CD14-positive monocyte (primary cell): ENCODE results near the gene TRA2B. TPM values are rescaled to one million over a fixed set of nuclear protein-coding genes. Genes with fewer than 3 reads are reported as not detected.

Source experiments
- DNase-seq, 3 donors: peaks; one replicate each; pipeline ENCODE4 v3.0.0-alpha.2; 2011 to 2022
- H2AFZ ChIP-seq: 2 replicates; pipeline ENCODE4 v1.6.0; 2012; ENCODE audit warnings: mild to moderate bottlenecking, low read depth, low read length, inconsistent platforms; ENCODE audit not compliant: insufficient read depth, poor library complexity, severe bottlenecking
- H3K27ac ChIP-seq, 2 donors: 1 replicate in 1 of 2; 2 replicates in 1 of 2; pipeline ENCODE4 v1.5.1; 2012 to 2013; ENCODE audit warnings: low read length in 2 of 2, control low read depth in 1 of 2, inconsistent platforms in 1 of 2, low read depth in 1 of 2, mild to moderate bottlenecking in 1 of 2
- H3K27me3 ChIP-seq, 2 donors: one replicate each; pipeline versions ENCODE4 v1.6.0 to v1.6.1; 2011 to 2013; ENCODE audit warnings: low read length in 2 of 2; ENCODE audit not compliant: control insufficient read depth in 2 of 2, insufficient read depth in 2 of 2
- H3K36me3 ChIP-seq, 2 donors: replicated peaks in 1 of 2; 1 replicate in 1 of 2; 2 replicates in 1 of 2; pipeline versions ENCODE4 v1.5.1 to v1.6.1; 2012 to 2013; ENCODE audit warnings: low read length in 2 of 2, control low read depth in 1 of 2, inconsistent platforms in 1 of 2, mild to moderate bottlenecking in 1 of 2; ENCODE audit not compliant: insufficient read depth in 2 of 2, control insufficient read depth in 1 of 2
- H3K4me1 ChIP-seq, 2 donors: 1 replicate in 1 of 2; 2 replicates in 1 of 2; pipeline versions ENCODE4 v1.5.1 to v1.6.1; 2012 to 2013; ENCODE audit warnings: low read length in 2 of 2, control low read depth in 1 of 2, inconsistent platforms in 1 of 2, mild to moderate bottlenecking in 1 of 2, moderate library complexity in 1 of 2; ENCODE audit not compliant: insufficient read depth in 2 of 2, control insufficient read depth in 1 of 2
- H3K4me2 ChIP-seq: replicated peaks from 2 replicates; pipeline ENCODE3; 2012; ENCODE audit warnings: low read length, moderate library complexity, mild to moderate bottlenecking; ENCODE audit not compliant: poor library complexity, severe bottlenecking; ENCODE audit errors: extremely low read depth
- H3K4me3 ChIP-seq, 3 experiments: fragments of 200-600 bp in 1 of 3; sonication (generic) in 1 of 3; replicated peaks in 1 of 3; 1 replicate in 2 of 3; 2 replicates in 1 of 3; pipeline ENCODE4 v1.5.1; 2011 to 2013; ENCODE audit warnings: low read length in 3 of 3, mild to moderate bottlenecking in 3 of 3, control low read depth in 2 of 3, low read depth in 2 of 3, inconsistent platforms in 1 of 3, moderate library complexity in 1 of 3
- H3K79me2 ChIP-seq: 2 replicates; pipeline ENCODE4 v1.6.0; 2012; ENCODE audit warnings: mild to moderate bottlenecking, control low read depth, inconsistent platforms, low read length, moderate library complexity; ENCODE audit not compliant: insufficient read depth
- H3K9ac ChIP-seq: 2 replicates; pipeline ENCODE4 v1.6.0; 2017; ENCODE audit warnings: low read length, mild to moderate bottlenecking; ENCODE audit not compliant: insufficient read depth, poor library complexity, severe bottlenecking
- H3K9me3 ChIP-seq, 2 donors: replicated peaks in 1 of 2; 1 replicate in 1 of 2; 2 replicates in 1 of 2; pipeline versions ENCODE4 v1.5.1 to v1.6.1; 2012 to 2013; ENCODE audit warnings: low read length in 2 of 2, control low read depth in 1 of 2; ENCODE audit not compliant: control insufficient read depth in 1 of 2, insufficient read depth in 1 of 2
- H4K20me1 ChIP-seq: 2 replicates; pipeline ENCODE4 v1.6.0; 2012; ENCODE audit warnings: mild to moderate bottlenecking, low read length, control low read depth, moderate library complexity; ENCODE audit not compliant: insufficient read depth
- H3K27ac Mint-ChIP-seq, 7 donors: one replicate each; pipeline ENCODE4 v1.8.0; 2020; ENCODE audit warnings: mild to moderate bottlenecking in 7 of 7, mixed read lengths in 7 of 7, moderate library complexity in 6 of 7, inconsistent platforms in 2 of 7
- H3K27me3 Mint-ChIP-seq, 3 donors: one replicate each; pipeline ENCODE4 v1.8.0; 2021 to 2022; ENCODE audit warnings: low read depth in 3 of 3, mild to moderate bottlenecking in 3 of 3, mixed read lengths in 3 of 3, moderate library complexity in 3 of 3, inconsistent platforms in 1 of 3
- H3K36me3 Mint-ChIP-seq, 2 donors: one replicate each; pipeline ENCODE4 v1.8.0; 2020; ENCODE audit warnings: mixed read lengths in 2 of 2, inconsistent platforms in 1 of 2, mild to moderate bottlenecking in 1 of 2
- H3K4me1 Mint-ChIP-seq: one replicate; pipeline ENCODE4 v1.8.0; 2020; ENCODE audit warnings: mild to moderate bottlenecking, mixed read lengths
- H3K4me3 Mint-ChIP-seq, 2 donors: one replicate each; pipeline ENCODE4 v1.8.0; 2020; ENCODE audit warnings: mild to moderate bottlenecking in 2 of 2, mixed read lengths in 2 of 2, moderate library complexity in 1 of 2
- H3K9me3 Mint-ChIP-seq, 7 donors: one replicate each; pipeline ENCODE4 v1.8.0; 2020 to 2022; ENCODE audit warnings: mixed read lengths in 7 of 7, mild to moderate bottlenecking in 6 of 7, moderate library complexity in 6 of 7, inconsistent platforms in 2 of 7
- CTCF ChIP-seq: fragments of 200-600 bp; IDR thresholded peaks from one replicate; pipeline ENCODE4 v1.8.0; 2022; ENCODE audit warnings: antibody characterized with exemption, mild to moderate bottlenecking
- WGBS: methylation state at CpG from one replicate; pipeline ENCODE4 v1.1.5; 2013; ENCODE audit warnings: missing lambda C conversion rate; ENCODE audit not compliant: insufficient coverage; 5-methylcytosine and 5-hydroxymethylcytosine counted together
- intact Hi-C, 2 donors: fragments of 100-400 bp; cut with micrococcal nuclease; formaldehyde crosslinking; loops; one replicate each; pipeline versions ENCODE4 v1.15.0 to v1.15.1; 2023
- polyA plus RNA-seq, 3 donors: library from polyadenylated mRNA; depleted of rRNA in 1 of 3; unstranded in 2 of 3; stranded (reverse) in 1 of 3; fragments of 300-500 nt in 2 of 3; fragments of >200 nt in 1 of 3; fragmentation: Illumina TruSeq in 2 of 3; gene quantifications; 1 replicate in 2 of 3; 2 replicates in 1 of 3; pipeline ENCODE4 v1.2.3, GENCODE V29; 2012 to 2021

The TRA2B gene
- polyA plus RNA-seq, 3 donors = 99.9 to 507 (median 121) TPM

GRCh38 chr3:185934767-185935464, 2.9 kb downstream of the TRA2B start:
- DNase-seq = no peak
- H2AFZ ChIP-seq = no peak overlapping the region
- peaks cover 4 to 15% of the 10 kb centered on the region in 2 donors for H3K36me3 ChIP-seq
- peak overlapping the region; percentile 76 to 100 (median 99) for H3K4me3 ChIP-seq
- peak overlapping the region; percentile 99 for H3K9ac ChIP-seq
- H3K27me3 Mint-ChIP-seq = peaks cover 0 to 4% (median 0%) of the 10 kb centered on the region in 3 donors
- peak overlapping the region in 1 of 2 donors; percentile 97 for H3K27ac ChIP-seq
- peaks cover 53 to 67% of the 10 kb centered on the region in 2 donors for H3K4me1 ChIP-seq
- H3K9me3 Mint-ChIP-seq = peaks cover 0 to 5% (median 2%) of the 10 kb centered on the region in 7 donors
- no peaks in the 10 kb centered on the region for H3K9me3 ChIP-seq
- H4K20me1 ChIP-seq = peaks cover 78% of the 10 kb centered on the region
- peak overlapping the region; percentile 90 for H3K4me2 ChIP-seq
- no peaks in the 10 kb centered on the region for H3K27me3 ChIP-seq
- intact Hi-C loops = loop anchor here (5.0 to 10.0 kb wide), 4 partner anchors 108 to 850 kb away; partner anchors contain the start of genes IGF2BP2 (in 2 of the 2), EIF4A2 (in 1 of the 2) and ETV5 (in 1 of the 2)
- peaks cover 83% of the 10 kb centered on the region for H3K79me2 ChIP-seq
- peaks cover 16 to 31% of the 10 kb centered on the region in 2 donors for H3K36me3 Mint-ChIP-seq
- 0% methylated on average over 2 of the region's 8 CpGs for WGBS
- H3K4me1 Mint-ChIP-seq = peaks cover 62% of the 10 kb centered on the region
- peak overlapping the region; percentile 60 to 100 (median 83) for H3K27ac Mint-ChIP-seq
- no peak for TF ChIP-seq CTCF
- peak overlapping the region; percentile 100 for H3K4me3 Mint-ChIP-seq

- no peak overlapping the region for H3K9ac ChIP-seq
- intact Hi-C loops = loop anchor here (10.0 kb wide), 2 partner anchors 109 to 851 kb away; partner anchors contain the start of genes EIF4A2 (in 1 of the 2) and IGF2BP2 (in 1 of the 2)
- WGBS = 0% methylated on average over 2 of the region's 6 CpGs
Observed at GRCh38 chr3:185934174-185934557, 3.6 kb downstream of the TRA2B start.

More at GRCh38 chr3:185934174-185934557, 3.6 kb downstream of the TRA2B start:
- Histone ChIP-seq H3K36me3 (peaks cover 6 to 18% of the 10 kb centered on the region in 2 donors), H3K9me3 (no peaks in the 10 kb centered on the region), H3K27me3 (no peaks in the 10 kb centered on the region), H3K27ac (peak overlapping the region in 1 of 2 donors; percentile 97), H3K4me3 (peak overlapping the region; percentile 76 to 100 (median 99)), H3K79me2 (peaks cover 88% of the 10 kb centered on the region), H3K4me2 (peak overlapping the region; percentile 90), H4K20me1 (peaks cover 86% of the 10 kb centered on the region), H2AFZ (no peak overlapping the region), H3K4me1 (peaks cover 56 to 67% of the 10 kb centered on the region in 2 donors)
- H3K36me3 Mint-ChIP-seq = peaks cover 21 to 38% of the 10 kb centered on the region in 2 donors
- no peak for DNase-seq
- H3K27ac Mint-ChIP-seq = peak overlapping the region in 5 of 7 donors; percentile 25 to 100 (median 87)
- H3K9me3 Mint-ChIP-seq = peaks cover 0 to 5% (median 2%) of the 10 kb centered on the region in 7 donors
- H3K4me1 Mint-ChIP-seq = peaks cover 63% of the 10 kb centered on the region
- peak overlapping the region; percentile 100 for H3K4me3 Mint-ChIP-seq
- peaks cover 0 to 1% (median 0%) of the 10 kb centered on the region in 3 donors for H3K27me3 Mint-ChIP-seq
- TF ChIP-seq CTCF = no peak
